ENCODE measurements around the gene MSH3. TPM values are rescaled to one million over a fixed set of nuclear protein-coding genes. Genes with fewer than 3 reads are reported as not detected.

The MSH3 gene
- total RNA-seq, 1 donor from 2014 or later = 13.0 TPM

DNA sequence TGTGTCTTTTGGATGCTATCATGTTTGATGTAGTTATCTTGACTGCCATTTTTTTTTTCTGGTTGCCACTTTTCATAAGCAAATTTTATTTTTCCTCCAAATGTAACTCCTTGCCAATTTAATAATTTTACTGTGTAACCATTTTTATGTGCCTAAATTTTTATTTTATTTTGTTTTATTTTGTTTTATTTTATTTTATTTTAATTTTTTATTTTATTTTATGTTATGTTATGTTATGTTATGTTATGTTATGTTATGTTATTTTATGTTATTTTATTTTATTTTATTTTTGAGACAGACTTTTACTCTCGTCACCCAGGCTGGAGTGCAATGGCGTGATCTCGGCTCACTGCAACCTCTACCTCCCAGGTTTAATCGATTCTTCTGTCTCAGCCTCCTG, 108.1 kb downstream of the MSH3 start:
- H3K27ac Mint-ChIP-seq (ENCODE audit: unreplicated experiment) = no peak overlapping the region
- H3K27me3 Mint-ChIP-seq (ENCODE audit: unreplicated experiment) = no peaks in the 10 kb centered on the region
- no peaks in the 10 kb centered on the region for H3K9me3 Mint-ChIP-seq (ENCODE audit: unreplicated experiment)
- TF ChIP-seq, protein P1, sequence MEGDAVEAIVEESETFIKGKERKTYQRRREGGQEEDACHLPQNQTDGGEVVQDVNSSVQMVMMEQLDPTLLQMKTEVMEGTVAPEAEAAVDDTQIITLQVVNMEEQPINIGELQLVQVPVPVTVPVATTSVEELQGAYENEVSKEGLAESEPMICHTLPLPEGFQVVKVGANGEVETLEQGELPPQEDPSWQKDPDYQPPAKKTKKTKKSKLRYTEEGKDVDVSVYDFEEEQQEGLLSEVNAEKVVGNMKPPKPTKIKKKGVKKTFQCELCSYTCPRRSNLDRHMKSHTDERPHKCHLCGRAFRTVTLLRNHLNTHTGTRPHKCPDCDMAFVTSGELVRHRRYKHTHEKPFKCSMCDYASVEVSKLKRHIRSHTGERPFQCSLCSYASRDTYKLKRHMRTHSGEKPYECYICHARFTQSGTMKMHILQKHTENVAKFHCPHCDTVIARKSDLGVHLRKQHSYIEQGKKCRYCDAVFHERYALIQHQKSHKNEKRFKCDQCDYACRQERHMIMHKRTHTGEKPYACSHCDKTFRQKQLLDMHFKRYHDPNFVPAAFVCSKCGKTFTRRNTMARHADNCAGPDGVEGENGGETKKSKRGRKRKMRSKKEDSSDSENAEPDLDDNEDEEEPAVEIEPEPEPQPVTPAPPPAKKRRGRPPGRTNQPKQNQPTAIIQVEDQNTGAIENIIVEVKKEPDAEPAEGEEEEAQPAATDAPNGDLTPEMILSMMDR (IDR thresholded peaks at IDR 0.05; ENCODE audit: unreplicated experiment) = no peak
- H3K36me3 Mint-ChIP-seq (ENCODE audit: low read depth, unreplicated experiment) = peaks cover 4% of the 10 kb centered on the region
- no peak overlapping the region for H3K4me3 Mint-ChIP-seq (ENCODE audit: unreplicated experiment)
- DNase-seq (ENCODE audit: low spot score) = no peak
- H3K4me1 Mint-ChIP-seq (ENCODE audit: unreplicated experiment) = no peaks in the 10 kb centered on the region

DNA sequence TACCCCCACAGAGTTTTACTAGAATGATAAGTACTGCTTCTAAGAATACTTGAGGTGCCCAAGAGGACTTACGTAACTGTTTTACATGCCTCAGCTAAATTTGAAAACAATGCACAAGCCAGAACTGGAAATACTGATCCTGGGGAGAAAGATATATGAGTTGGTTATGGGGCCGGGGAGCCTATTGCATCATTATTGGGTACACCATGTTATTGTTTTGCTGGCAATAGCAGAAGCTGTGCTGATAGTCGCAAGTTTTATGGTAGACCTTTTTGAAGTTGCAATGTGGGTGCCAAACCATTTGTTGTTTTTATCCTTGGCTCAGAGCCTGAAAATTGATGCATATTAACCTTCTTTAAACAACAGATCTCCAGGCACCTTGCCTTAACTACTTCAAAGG, 108.8 kb downstream of the MSH3 start:
- Mint-ChIP-seq H3K27ac (ENCODE audit: unreplicated experiment) (no peak overlapping the region), H3K36me3 (ENCODE audit: low read depth, unreplicated experiment) (peaks cover under 1% of the 10 kb centered on the region), H3K4me3 (ENCODE audit: unreplicated experiment) (no peak overlapping the region), H3K9me3 (ENCODE audit: unreplicated experiment) (no peaks in the 10 kb centered on the region), H3K27me3 (ENCODE audit: unreplicated experiment) (no peaks in the 10 kb centered on the region), H3K4me1 (ENCODE audit: unreplicated experiment) (no peaks in the 10 kb centered on the region)
- TF ChIP-seq, protein P1 (IDR thresholded peaks at IDR 0.05; ENCODE audit: unreplicated experiment) = no peak
- DNase-seq (ENCODE audit: low spot score) = no peak

DNA sequence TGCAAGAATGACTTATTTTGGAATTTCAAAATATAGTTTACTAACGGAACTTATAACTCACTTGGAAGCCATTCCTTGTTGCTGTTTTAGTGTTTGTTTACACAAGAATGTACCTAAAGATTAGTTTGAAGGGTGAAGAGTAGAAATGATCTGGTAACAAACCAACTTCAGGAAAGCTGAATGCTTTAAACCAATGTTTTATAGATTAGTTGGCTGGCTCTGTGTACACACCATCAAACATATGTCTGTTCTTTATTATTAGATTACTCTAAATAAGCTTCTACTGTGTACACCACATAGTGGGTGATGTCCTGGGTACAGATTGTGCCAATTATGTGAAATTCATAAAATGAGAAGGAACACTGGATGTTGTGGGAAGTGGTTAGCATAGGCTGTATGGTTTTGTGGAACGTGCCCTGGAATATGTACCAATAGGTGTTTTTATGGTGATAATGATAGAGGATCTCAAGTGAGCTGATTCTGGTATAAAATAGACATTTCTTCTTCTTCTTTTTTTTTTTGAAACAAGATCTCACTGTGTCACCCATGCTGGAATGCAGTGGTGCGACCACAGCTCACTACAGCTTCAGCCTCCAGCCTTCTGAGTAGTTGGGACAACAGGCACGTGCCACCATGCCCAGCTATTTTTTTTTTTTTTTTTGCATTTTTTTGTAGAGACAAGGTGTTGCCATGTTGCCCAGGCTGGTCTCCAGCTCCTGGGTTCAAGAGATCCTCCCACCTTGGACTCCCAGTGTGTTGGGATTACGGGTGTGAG, 109.6 kb downstream of the MSH3 start:
- no peaks in the 10 kb centered on the region for H3K9me3 Mint-ChIP-seq (ENCODE audit: unreplicated experiment)
- TF ChIP-seq, protein P1 (IDR thresholded peaks at IDR 0.05; ENCODE audit: unreplicated experiment) = no peak
- no peaks in the 10 kb centered on the region for H3K36me3 Mint-ChIP-seq (ENCODE audit: low read depth, unreplicated experiment)
- H3K4me3 Mint-ChIP-seq (ENCODE audit: unreplicated experiment) = no peak overlapping the region
- H3K4me1 Mint-ChIP-seq (ENCODE audit: unreplicated experiment) = no peaks in the 10 kb centered on the region
- no peaks in the 10 kb centered on the region for H3K27me3 Mint-ChIP-seq (ENCODE audit: unreplicated experiment)
- DNase-seq (ENCODE audit: low spot score) = no peak
- no peak overlapping the region for H3K27ac Mint-ChIP-seq (ENCODE audit: unreplicated experiment)

DNA sequence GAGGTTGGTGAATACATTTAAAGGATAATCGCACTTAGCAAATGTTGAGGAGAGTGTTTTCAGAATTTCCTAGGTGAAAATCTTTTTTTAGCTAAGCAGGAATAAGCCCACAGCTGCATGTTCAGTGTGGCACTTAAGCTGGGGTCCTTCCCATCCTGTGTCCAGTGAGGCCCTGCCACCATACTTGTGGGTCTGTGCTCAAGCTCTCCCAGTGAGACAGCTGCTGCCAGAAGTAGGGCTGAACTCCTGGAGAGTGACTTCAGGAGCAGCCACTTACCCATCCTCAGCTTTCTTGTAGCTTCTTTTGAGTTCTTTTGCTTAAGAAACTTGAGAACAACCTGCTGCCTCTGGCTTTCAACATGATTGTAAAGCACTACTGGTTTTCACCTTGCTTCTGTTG, 110.3 kb downstream of the MSH3 start:
- Mint-ChIP-seq H3K9me3 (ENCODE audit: unreplicated experiment) (no peaks in the 10 kb centered on the region), H3K27ac (ENCODE audit: unreplicated experiment) (no peak overlapping the region), H3K4me1 (ENCODE audit: unreplicated experiment) (no peaks in the 10 kb centered on the region), H3K4me3 (ENCODE audit: unreplicated experiment) (no peak overlapping the region), H3K27me3 (ENCODE audit: unreplicated experiment) (no peaks in the 10 kb centered on the region), H3K36me3 (ENCODE audit: low read depth, unreplicated experiment) (no peaks in the 10 kb centered on the region)
- no peak for DNase-seq (ENCODE audit: low spot score)
- TF ChIP-seq, protein P1 (IDR thresholded peaks at IDR 0.05; ENCODE audit: unreplicated experiment) = no peak
